ENCODE data around the gene CLIC1. TPM values are rescaled to one million over a fixed set of nuclear protein-coding genes. Genes with fewer than 3 reads are reported as not detected.

CLIC1 gene
- total and polyA plus RNA-seq, 7 donors, result 172 to 668 (median 251) TPM

DNA sequence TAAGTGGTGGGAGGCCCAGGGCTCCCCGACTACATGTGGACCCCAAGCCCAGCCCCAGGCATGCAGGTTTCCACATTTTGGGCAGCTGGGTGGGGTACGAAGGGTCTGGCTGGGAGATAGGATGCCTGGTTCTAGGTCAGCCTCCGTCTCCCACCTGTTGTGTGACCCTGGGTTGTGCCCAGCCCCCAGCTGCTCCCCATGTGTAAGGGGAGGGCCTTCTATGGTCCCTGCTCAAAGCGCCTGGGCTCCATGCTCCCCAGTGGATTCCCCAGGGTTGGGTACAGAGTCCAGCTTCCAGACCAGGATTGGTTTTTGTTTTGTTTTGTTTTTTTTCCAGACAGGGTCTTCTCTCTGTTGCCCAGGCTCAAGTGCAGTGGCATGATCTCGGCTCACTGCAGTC lies 41.9 kb upstream of the CLIC1 start:
- H3K9me3 ChIP-seq, result no peaks in the 10 kb centered on the region
- H3K36me3 ChIP-seq, result peaks cover 11 to 48% (median 41%) of the 10 kb centered on the region in 4 donors
- no peak for TF ChIP-seq POLR2AphosphoS5 (IDR thresholded peaks at IDR 0.05)
- no peak for TF ChIP-seq POLR2A (IDR thresholded peaks at IDR 0.05)
- no peak for TF ChIP-seq EP300 (IDR thresholded peaks at IDR 0.05)
- TF ChIP-seq, protein P1, sequence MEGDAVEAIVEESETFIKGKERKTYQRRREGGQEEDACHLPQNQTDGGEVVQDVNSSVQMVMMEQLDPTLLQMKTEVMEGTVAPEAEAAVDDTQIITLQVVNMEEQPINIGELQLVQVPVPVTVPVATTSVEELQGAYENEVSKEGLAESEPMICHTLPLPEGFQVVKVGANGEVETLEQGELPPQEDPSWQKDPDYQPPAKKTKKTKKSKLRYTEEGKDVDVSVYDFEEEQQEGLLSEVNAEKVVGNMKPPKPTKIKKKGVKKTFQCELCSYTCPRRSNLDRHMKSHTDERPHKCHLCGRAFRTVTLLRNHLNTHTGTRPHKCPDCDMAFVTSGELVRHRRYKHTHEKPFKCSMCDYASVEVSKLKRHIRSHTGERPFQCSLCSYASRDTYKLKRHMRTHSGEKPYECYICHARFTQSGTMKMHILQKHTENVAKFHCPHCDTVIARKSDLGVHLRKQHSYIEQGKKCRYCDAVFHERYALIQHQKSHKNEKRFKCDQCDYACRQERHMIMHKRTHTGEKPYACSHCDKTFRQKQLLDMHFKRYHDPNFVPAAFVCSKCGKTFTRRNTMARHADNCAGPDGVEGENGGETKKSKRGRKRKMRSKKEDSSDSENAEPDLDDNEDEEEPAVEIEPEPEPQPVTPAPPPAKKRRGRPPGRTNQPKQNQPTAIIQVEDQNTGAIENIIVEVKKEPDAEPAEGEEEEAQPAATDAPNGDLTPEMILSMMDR (IDR thresholded peaks at IDR 0.05), result no peak
- H3K4me3 ChIP-seq, result no peak overlapping the region
- no peaks in the 10 kb centered on the region for H3K27me3 ChIP-seq
- intact Hi-C loops (cut with DNase I), result no loop called here
- DNase-seq, result no peak
- no peak overlapping the region for H3K27ac ChIP-seq
- 94 to 96% methylated on average over 5 of the region's 5 CpGs for WGBS, 2 donors
- H3K4me1 ChIP-seq, result peaks cover 0 to 10% (median 10%) of the 10 kb centered on the region in 4 donors

DNA sequence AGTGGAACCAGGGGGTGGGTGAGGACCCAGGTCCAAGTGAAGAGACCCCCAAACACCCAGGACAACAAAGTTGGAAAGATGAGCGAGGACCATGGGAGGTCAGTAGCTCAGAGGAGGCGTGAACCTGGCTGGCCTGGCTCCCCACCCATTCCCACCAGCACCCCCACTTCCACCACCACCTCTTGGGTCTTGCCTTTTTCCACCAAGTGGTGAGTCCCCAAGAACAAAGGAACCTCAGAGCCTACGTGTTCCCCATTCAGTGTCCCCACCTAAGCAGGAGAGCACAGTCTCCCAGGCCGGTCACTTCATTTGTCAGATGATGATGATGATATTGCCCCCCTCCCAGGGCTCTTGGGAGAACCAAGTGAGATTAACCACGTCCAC lies 41.3 kb upstream of the CLIC1 start:
- H3K4me1 ChIP-seq, result peaks cover 0 to 10% (median 10%) of the 10 kb centered on the region in 4 donors
- H3K27ac ChIP-seq, result no peak overlapping the region
- intact Hi-C loops (cut with DNase I), result no loop called here
- H3K27me3 ChIP-seq, result no peaks in the 10 kb centered on the region
- no peak for DNase-seq
- peaks cover 8 to 43% (median 36%) of the 10 kb centered on the region in 4 donors for H3K36me3 ChIP-seq
- no peaks in the 10 kb centered on the region for H3K9me3 ChIP-seq
- WGBS, 2 donors, result 89 to 90% methylated on average over 5 of the region's 5 CpGs
- no peak overlapping the region for H3K4me3 ChIP-seq
- TF ChIP-seq, protein P1 (IDR thresholded peaks at IDR 0.05), result no peak

DNA sequence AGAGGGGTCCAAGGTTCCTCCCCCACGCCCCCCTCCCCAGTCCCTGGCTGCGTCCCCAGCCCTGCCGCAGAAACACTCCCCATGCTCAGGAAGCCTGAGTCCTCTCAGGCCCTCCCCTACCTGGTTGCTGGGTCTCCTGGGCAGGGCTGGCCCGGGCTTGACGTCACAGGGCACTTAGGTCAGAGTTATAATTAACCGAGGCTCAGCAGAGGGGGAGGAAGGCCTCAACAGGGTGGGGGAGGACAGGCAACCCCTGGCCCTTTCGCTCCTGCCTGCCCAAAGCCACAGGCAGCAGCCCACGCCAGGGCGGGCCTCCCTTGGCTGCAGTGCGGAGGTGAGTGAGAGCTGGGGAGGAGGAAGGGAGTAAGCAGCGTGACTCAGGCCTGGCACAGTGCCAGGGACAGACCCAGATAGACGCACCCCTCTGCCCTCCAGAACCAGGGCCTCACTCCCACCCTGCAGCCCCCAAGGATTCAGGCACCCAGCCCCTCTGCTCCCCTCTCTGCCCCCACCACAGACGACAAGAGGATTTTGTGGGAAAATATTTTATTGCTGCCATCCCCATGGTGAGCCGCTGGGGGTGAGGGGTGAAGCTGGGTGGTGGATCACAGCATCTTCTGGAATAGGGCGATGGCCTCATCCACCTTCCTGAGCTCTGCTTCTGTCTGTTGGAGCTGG lies 40.8 kb upstream of the CLIC1 start, which contains the start of gene VWA7:
Gene VWA7 (minus strand): TSS at position 340 of the 678 bp plus-strand sequence. CDS start 549 bp downstream, outside the sequence.
- Histone ChIP-seq H3K27ac (peak within 1 kb of the TSS in 1 of 4 donors; percentile 5), H3K27me3 (no peaks in the 10 kb centered on the region), H3K36me3 (peaks cover 3 to 38% (median 31%) of the 10 kb centered on the region in 4 donors), H3K4me3 (no peak within 1 kb of the TSS), H3K4me1 (peaks cover 0 to 10% (median 10%) of the 10 kb centered on the region in 4 donors), H3K9me3 (no peaks in the 10 kb centered on the region)
- intact Hi-C loops (cut with DNase I), result no loop called here
- TF ChIP-seq EP300 (IDR thresholded peaks at IDR 0.05) (no peak), POLR2A (IDR thresholded peaks at IDR 0.05) (no peak), POLR2AphosphoS5 (IDR thresholded peaks at IDR 0.05) (peak in 2 of 4 donors; percentile 22 to 39)
- TF ChIP-seq, protein P1 (IDR thresholded peaks at IDR 0.05), result no peak
- DNase-seq, result no peak
- 9 to 14% methylated on average over 15 of the region's 15 CpGs for WGBS, 2 donors

DNA sequence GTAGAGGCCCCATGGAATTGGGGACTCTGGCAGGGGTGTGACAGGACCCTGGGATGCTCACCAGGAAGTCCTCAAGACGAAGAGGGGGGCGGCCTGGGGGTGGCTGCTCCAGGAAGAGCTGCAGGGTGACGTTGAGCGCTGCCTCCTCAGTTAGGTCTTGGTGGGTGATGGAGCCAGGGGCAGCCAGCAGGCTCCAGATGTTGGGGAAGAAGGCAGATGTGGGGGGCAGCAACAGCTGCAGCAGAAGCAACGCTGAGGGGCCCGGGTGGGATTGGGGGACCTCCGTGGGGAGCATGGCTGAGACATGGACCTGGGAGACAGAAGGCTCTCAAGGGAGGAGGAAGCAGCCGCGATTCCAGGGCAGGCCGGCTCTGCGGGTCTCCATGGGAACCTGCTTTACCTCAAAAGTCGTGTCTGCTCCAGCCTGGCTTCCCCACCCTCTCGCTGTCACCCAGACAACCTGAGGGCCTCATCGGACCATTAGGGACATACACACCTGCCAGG lies 40.2 kb upstream of the CLIC1 start:
- no peak overlapping the region for H3K27ac ChIP-seq
- peaks cover 0 to 32% (median 25%) of the 10 kb centered on the region in 4 donors for H3K36me3 ChIP-seq
- no peak for DNase-seq
- intact Hi-C loops (cut with DNase I), result no loop called here
- WGBS, 2 donors, result 25 to 26% methylated on average over 14 of the region's 14 CpGs
- H3K4me3 ChIP-seq, result no peak overlapping the region
- H3K27me3 ChIP-seq, result no peaks in the 10 kb centered on the region
- H3K4me1 ChIP-seq, result peaks cover 0 to 10% (median 10%) of the 10 kb centered on the region in 4 donors
- no peak for TF ChIP-seq POLR2AphosphoS5 (IDR thresholded peaks at IDR 0.05)
- no peak for TF ChIP-seq EP300 (IDR thresholded peaks at IDR 0.05)
- TF ChIP-seq, protein P1 (IDR thresholded peaks at IDR 0.05), result no peak
- TF ChIP-seq POLR2A (IDR thresholded peaks at IDR 0.05), result no peak
- H3K9me3 ChIP-seq, result no peaks in the 10 kb centered on the region

All from sigmoid colon (tissue), 7 donors.